ENCODE results near the gene ATN1.

DNA sequence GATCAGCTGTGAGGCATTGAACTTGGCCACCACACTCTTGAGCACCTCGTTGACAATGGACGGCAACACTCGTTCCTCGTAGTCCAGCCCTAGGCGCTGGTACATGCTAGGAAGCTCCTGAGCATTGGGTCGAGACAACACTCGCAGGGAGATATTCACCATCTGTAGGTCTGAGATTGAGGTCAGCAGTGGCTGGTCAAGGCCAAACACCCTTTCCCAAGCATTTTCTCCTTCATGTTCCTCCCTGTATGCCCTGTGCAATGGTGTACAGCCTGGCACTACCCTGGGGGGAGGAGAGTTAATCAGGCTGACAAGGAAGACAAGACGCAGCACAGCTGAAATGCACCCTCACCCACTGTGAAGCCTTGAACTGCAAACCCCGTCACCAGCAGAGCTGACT lies 40.7 kb downstream of the ATN1 start:
- TF ChIP-seq, protein P1, sequence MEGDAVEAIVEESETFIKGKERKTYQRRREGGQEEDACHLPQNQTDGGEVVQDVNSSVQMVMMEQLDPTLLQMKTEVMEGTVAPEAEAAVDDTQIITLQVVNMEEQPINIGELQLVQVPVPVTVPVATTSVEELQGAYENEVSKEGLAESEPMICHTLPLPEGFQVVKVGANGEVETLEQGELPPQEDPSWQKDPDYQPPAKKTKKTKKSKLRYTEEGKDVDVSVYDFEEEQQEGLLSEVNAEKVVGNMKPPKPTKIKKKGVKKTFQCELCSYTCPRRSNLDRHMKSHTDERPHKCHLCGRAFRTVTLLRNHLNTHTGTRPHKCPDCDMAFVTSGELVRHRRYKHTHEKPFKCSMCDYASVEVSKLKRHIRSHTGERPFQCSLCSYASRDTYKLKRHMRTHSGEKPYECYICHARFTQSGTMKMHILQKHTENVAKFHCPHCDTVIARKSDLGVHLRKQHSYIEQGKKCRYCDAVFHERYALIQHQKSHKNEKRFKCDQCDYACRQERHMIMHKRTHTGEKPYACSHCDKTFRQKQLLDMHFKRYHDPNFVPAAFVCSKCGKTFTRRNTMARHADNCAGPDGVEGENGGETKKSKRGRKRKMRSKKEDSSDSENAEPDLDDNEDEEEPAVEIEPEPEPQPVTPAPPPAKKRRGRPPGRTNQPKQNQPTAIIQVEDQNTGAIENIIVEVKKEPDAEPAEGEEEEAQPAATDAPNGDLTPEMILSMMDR (tag by site-specific recombination; IDR thresholded peaks at IDR 0.05), result no peak
- TF ChIP-seq ZNF677 (tag by site-specific recombination; IDR thresholded peaks at IDR 0.05), result no peak
- no peak for TF ChIP-seq ZNF623 (tag by site-specific recombination; IDR thresholded peaks at IDR 0.05)
- TF ChIP-seq, protein P2, sequence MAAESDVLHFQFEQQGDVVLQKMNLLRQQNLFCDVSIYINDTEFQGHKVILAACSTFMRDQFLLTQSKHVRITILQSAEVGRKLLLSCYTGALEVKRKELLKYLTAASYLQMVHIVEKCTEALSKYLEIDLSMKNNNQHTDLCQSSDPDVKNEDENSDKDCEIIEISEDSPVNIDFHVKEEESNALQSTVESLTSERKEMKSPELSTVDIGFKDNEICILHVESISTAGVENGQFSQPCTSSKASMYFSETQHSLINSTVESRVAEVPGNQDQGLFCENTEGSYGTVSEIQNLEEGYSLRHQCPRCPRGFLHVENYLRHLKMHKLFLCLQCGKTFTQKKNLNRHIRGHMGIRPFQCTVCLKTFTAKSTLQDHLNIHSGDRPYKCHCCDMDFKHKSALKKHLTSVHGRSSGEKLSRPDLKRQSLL (tag by site-specific recombination; IDR thresholded peaks at IDR 0.05), result no peak
